Mesothelial cell of epicardium (in vitro differentiated cells): ENCODE results near the gene CCDC89. TPM values are rescaled to one million over a fixed set of nuclear protein-coding genes. Genes with fewer than 3 reads are reported as not detected.
A peak's percentile ranks its signal among the peaks of the same experiment; 100 is the strongest.

Experiments
- DNase-seq, 2 experiments: peaks; one replicate each; pipeline ENCODE4 v3.0.0; 2021; ENCODE audit warnings: low spot score in 2 of 2; ENCODE audit not compliant: unreplicated experiment in 2 of 2
- H3K27ac Mint-ChIP-seq: 2 replicates; pipeline ENCODE4 v1.8.0; 2021; ENCODE audit warnings: mixed read lengths
- H3K27me3 Mint-ChIP-seq: 2 replicates; pipeline ENCODE4 v1.8.0; 2021; ENCODE audit warnings: low read depth, mixed read lengths
- H3K36me3 Mint-ChIP-seq: 2 replicates; pipeline ENCODE4 v1.8.0; 2021; ENCODE audit warnings: mixed read lengths
- H3K4me1 Mint-ChIP-seq: 2 replicates; pipeline ENCODE4 v1.8.0; 2021; ENCODE audit warnings: mixed read lengths
- H3K4me3 Mint-ChIP-seq: 2 replicates; pipeline ENCODE4 v1.8.0; 2021; ENCODE audit warnings: mild to moderate bottlenecking, moderate library complexity, mixed read lengths
- H3K9me3 Mint-ChIP-seq: 2 replicates; pipeline ENCODE4 v1.8.0; 2021; ENCODE audit warnings: mixed read lengths
- total RNA-seq: library from RNA; stranded (reverse); gene quantifications from 3 replicates; pipeline ENCODE4 v1.2.1, GENCODE V29; 2021
- TF ChIP-seq, protein P1 (sequence below): fragments of 200-600 bp; sonication (generic); IDR thresholded peaks from one replicate; pipeline ENCODE4 v1.5.0; 2021; ENCODE audit warnings: antibody characterized with exemption; ENCODE audit not compliant: unreplicated experiment

Gene CCDC89
- total RNA-seq: 1.3 to 2.7 TPM (median 1.5 TPM) in 3 replicates

DNA sequence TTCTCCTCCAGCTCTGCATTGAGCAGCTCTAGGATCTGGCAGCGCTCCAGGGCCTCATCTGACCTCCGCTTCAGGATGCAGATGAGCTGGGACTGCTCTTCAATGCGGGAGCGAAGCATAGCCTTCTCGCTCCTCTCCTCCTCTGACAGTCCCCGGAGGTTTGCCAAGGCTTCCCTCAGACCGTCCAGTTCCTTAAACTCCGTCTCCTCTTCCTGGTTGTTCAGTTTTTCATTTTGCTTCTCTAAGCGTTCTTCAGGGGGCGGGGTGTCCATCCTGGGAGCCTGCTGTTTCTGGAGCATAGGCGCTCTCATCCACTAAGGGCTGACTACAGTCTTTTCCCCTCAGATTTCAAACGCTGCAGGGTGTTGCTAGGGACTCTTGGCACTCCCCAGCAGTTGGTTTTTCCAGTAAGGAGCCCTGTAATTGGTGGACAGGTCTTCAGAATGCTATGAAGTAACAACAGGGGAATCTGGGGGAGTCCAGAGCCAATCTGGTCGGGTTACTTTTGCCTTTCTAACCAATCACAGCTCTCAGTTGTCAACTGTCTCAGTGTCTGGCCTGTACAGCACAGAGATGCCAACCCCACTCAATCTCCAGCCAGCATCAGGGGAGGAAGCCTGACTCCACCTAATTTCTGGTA is at the start of gene CCDC89:
CCDC89 (minus strand) TSS at position 376 of the 640 bp plus-strand sequence; CDS start at position 311, 65 bp downstream.
- H3K4me1 Mint-ChIP-seq: peaks cover 30% of the 10 kb centered on the region
- H3K27ac Mint-ChIP-seq: peak within 1 kb of the TSS; percentile 97
- H3K4me3 Mint-ChIP-seq: peak within 1 kb of the TSS; percentile 59
- peak; percentile 43 to 64 for DNase-seq
- no peaks in the 10 kb centered on the region for H3K27me3 Mint-ChIP-seq
- no peaks in the 10 kb centered on the region for H3K9me3 Mint-ChIP-seq
- H3K36me3 Mint-ChIP-seq: no peaks in the 10 kb centered on the region
- TF ChIP-seq, protein P1, sequence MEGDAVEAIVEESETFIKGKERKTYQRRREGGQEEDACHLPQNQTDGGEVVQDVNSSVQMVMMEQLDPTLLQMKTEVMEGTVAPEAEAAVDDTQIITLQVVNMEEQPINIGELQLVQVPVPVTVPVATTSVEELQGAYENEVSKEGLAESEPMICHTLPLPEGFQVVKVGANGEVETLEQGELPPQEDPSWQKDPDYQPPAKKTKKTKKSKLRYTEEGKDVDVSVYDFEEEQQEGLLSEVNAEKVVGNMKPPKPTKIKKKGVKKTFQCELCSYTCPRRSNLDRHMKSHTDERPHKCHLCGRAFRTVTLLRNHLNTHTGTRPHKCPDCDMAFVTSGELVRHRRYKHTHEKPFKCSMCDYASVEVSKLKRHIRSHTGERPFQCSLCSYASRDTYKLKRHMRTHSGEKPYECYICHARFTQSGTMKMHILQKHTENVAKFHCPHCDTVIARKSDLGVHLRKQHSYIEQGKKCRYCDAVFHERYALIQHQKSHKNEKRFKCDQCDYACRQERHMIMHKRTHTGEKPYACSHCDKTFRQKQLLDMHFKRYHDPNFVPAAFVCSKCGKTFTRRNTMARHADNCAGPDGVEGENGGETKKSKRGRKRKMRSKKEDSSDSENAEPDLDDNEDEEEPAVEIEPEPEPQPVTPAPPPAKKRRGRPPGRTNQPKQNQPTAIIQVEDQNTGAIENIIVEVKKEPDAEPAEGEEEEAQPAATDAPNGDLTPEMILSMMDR: no peak

DNA sequence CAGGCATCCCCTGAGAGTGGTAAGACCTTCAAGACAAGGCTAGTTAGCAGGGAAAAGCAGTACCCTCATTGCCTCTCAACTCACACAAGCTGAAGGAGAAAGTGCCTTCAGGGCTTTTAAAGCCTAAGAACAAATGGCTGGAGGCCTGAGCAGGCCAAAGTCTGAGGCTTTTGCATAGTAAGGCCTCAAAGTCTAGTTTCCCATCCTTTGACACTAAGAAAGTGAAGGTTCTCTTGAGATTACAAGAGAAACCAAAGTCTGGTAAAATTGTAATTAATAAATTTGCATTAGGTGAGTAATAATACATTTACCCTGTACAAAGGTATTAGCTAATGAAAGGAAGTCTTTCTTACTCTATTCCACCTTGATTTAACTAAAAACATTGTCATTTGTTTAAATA is 47.0 kb upstream of the CCDC89 start:
- peaks cover 22% of the 10 kb centered on the region for H3K4me1 Mint-ChIP-seq
- no peak overlapping the region for H3K27ac Mint-ChIP-seq
- H3K36me3 Mint-ChIP-seq: no peaks in the 10 kb centered on the region
- H3K9me3 Mint-ChIP-seq: peaks cover 25% of the 10 kb centered on the region
- no peak for DNase-seq
- H3K27me3 Mint-ChIP-seq: no peaks in the 10 kb centered on the region
- H3K4me3 Mint-ChIP-seq: no peak overlapping the region
- TF ChIP-seq, protein P1: no peak

DNA sequence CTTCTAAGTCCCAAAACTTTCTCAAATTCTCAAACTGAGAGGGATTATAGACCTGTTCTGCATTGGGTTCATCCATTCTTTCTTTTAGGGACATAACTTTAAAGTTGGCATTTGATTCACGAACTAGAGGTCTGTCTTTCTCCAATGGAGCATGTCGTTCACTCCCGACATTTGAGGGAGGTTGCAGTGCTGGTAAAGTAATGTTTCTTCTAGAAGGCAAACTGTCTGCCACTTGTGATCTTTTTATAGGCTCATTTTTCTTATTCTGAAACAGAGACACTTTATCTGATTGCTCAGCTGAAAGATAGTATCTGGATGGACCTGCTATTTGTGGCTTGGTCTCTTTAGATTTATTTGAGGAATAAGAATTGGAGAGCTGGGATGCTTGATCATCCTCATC is 40.4 kb upstream of the CCDC89 start:
- Mint-ChIP-seq H3K27me3 (no peaks in the 10 kb centered on the region), H3K4me3 (no peak overlapping the region), H3K36me3 (peaks cover 3% of the 10 kb centered on the region), H3K4me1 (no peaks in the 10 kb centered on the region), H3K27ac (no peak overlapping the region), H3K9me3 (peaks cover 36% of the 10 kb centered on the region)
- no peak for DNase-seq
- TF ChIP-seq, protein P1: no peak

DNA sequence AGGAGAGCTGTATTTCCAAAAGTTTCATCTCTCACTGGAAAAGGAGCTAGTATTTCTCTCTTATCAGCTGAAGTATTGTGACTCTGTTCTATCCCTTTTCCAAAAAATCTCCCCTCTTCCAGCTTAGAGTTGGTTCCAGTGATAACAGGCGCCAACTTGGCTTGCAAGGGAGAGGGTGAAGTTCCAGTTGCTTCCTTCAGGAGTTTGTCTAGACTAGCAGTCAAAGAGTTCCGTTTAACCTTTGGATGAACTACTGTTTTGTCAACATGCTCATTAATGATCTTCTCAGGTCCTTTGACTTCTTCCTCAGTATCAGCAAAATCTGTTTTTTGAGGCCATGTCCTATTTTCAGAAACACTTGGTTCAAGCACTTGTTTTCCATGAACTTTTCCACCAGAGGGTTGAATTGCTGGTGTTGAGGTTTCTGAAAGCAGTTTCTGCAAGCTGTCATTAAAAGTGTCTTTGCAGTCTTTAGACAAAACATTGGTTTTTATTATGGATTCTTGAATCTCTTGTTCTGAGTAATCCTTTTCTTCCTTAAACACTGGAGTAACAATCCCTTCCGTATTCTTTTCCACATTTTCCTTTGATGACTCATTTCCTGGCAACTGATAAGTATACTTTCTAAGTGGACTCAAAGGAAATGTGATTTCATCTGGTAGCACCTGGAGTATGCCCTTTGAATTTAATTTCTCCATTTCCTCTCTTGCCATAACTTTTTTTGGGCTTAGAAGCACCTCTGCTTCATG is 39.7 kb upstream of the CCDC89 start:
- Mint-ChIP-seq H3K27ac (no peak overlapping the region), H3K27me3 (no peaks in the 10 kb centered on the region), H3K4me3 (no peak overlapping the region), H3K9me3 (peaks cover 29% of the 10 kb centered on the region), H3K36me3 (peaks cover 3% of the 10 kb centered on the region), H3K4me1 (no peaks in the 10 kb centered on the region)
- TF ChIP-seq, protein P1: no peak
- no peak for DNase-seq

DNA sequence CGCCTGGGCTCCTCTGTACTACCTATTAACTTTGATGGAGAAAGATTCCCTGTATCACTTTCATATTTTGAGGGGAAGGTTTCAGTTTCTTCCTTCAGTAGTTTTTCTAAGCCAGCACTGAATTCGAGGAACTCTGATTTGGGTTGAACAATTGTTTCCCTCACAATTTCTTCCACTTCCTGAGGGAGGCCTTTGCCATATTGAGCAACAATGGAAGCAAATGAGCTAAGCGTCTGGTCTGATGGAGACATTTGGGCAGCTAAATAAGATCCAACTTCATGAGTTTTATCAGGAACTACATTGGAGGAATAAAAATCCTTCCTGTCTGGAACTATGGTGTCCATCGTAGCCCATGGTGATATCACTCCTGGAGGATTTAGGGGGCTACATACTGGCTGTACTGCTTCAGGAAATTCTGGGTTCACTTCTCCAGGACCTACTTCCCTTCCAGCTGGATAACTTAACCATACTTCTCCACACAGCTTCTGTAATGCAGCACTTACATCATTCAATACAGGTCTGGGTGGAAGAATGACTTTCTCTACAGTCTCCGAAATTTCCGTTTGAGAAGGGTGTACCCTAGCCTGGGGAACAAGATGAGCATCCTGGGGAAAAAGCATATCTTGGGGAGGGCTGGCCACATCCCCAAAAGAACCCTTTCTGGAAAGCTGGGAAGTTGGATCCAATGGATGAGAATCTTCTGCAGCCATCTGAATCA is 38.9 kb upstream of the CCDC89 start:
- TF ChIP-seq, protein P1: no peak
- Mint-ChIP-seq H3K4me3 (no peak overlapping the region), H3K27me3 (no peaks in the 10 kb centered on the region), H3K36me3 (peaks cover 3% of the 10 kb centered on the region), H3K27ac (no peak overlapping the region), H3K9me3 (peaks cover 26% of the 10 kb centered on the region), H3K4me1 (no peaks in the 10 kb centered on the region)
- DNase-seq: no peak
